ENCODE data around the gene RAB44. TPM values are rescaled to one million over a fixed set of nuclear protein-coding genes. Genes with fewer than 3 reads are reported as not detected.

The RAB44 gene
- total and polyA plus RNA-seq, 9 of the 15 experiments (the other 6 are each of a cell fraction or from before 2014, with no cell fraction given), result not detected

GRCh38 chr6:36724514-36725390 lies 27.1 kb downstream of the RAB44 start (continued):
- no peak for TF ChIP-seq ZNF778 (CRISPR knock-in tag; IDR thresholded peaks at IDR 0.05)
- TF ChIP-seq SIRT6 (IDR thresholded peaks at IDR 0.05; ENCODE audit: low read depth, low read length), result no peak
- TF ChIP-seq PHTF2 (CRISPR knock-in tag; IDR thresholded peaks at IDR 0.05), result no peak
- no peak for TF ChIP-seq USF1 (CRISPR knock-in tag; IDR thresholded peaks at IDR 0.05)
- TF ChIP-seq SMARCA5 (IDR thresholded peaks at IDR 0.05), result no peak
- no peak for TF ChIP-seq PTTG1 (tag; IDR thresholded peaks at IDR 0.05; ENCODE audit: low read depth)
- TF ChIP-seq SMC3 (conservative IDR thresholded peaks at IDR 0.05; ENCODE audit: insufficient read depth, low read depth, low read length), result peak; percentile 80
- peak; percentile 36; the same call in 1 of the 2 replicates for TF ChIP-seq FOXK1 (CRISPR knock-in tag; IDR thresholded peaks at IDR 0.05; ENCODE audit: borderline replicate concordance)
- TF ChIP-seq MAX (CRISPR knock-in tag; IDR thresholded peaks at IDR 0.05), result 0 out of 2 replicates have a peak, but pooled peaks have one; percentile 25
- TF ChIP-seq PKNOX1 (IDR thresholded peaks at IDR 0.05), result no peak
- TF ChIP-seq DLX4 (CRISPR knock-in tag; IDR thresholded peaks at IDR 0.05), result no peak
- no peak for TF ChIP-seq HDGF (IDR thresholded peaks at IDR 0.05)
- peak; percentile 45; the same call in 1 of the 2 replicates for TF ChIP-seq HMBOX1 (IDR thresholded peaks at IDR 0.05)
- 0 out of 4 replicates have a peak, but pooled peaks of 1 of the 2 experiments have one; percentile 25 for TF ChIP-seq TEAD1 (CRISPR knock-in tag; IDR thresholded peaks at IDR 0.05)
- no peak for TF ChIP-seq SIN3A (IDR thresholded peaks at IDR 0.05; ENCODE audit: borderline replicate concordance in 2 of 2, control insufficient read depth in 1 of 2, low read depth in 2 of 2, low read length in 2 of 2)
- no peak for TF ChIP-seq SP2 (IDR thresholded peaks at IDR 0.05; ENCODE audit: extremely low read depth, low read depth, low read length, poor library complexity, severe bottlenecking)
- TF ChIP-seq GATAD2B (IDR thresholded peaks at IDR 0.05; ENCODE audit: borderline replicate concordance), result no peak
- TF ChIP-seq ZNF174 (CRISPR knock-in tag; IDR thresholded peaks at IDR 0.05), result no peak

Data from K562 (cell line).